ENCODE results near the gene CPO.

DNA sequence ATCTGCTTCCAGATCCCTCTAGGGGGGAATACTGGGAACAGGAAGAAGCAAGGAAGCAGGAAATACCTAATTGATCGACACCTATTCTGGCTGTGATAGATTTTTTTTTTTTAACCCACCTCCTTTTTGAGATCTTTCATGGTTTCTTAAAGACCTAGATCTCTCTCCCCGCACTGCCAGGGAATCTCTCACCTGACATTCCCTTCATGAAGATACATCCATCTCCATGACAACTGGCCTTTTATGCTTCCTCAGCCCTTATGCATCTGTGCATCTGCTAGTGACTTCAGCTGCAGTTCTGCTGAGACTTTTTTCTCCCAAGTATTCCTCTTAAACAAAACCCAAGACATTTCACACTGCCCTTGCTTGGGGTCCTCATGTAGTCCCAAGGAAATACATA lies 21.1 kb upstream of the CPO start:
- no peak for TF ChIP-seq GATA1 (IDR thresholded peaks at IDR 0.05; ENCODE audit: low read depth, low read length)
- TF ChIP-seq POLR2A (IDR thresholded peaks at IDR 0.05; ENCODE audit: low read length) = no peak
